GM19239 (cell line): Measurements from ENCODE around the gene ACSL5.

Source experiments
- DNase-seq: peaks from one replicate; pipeline ENCODE4 v3.0.0; 2011; ENCODE audit warnings: low spot score; ENCODE audit not compliant: insufficient read length
- FAIRE-seq: peaks from 2 replicates; lab custom pipeline; 2011; peaks lifted over from hg19 to GRCh38; lab: Jason Lieb, UNC

Gene ACSL5

GRCh38 chr10:112373912-112374338, at the start of gene ACSL5:
ACSL5 (plus strand) TSS chr10:112374116; CDS start chr10:112394947, 20,831 bp downstream.
- FAIRE-seq: no peak

GRCh38 chr10:112327678-112328077, 46.2 kb upstream of the ACSL5 start:
- no peak for FAIRE-seq

More at GRCh38 chr10:112373912-112374338, at the start of gene ACSL5:
- no peak for DNase-seq

GRCh38 chr10:112330162-112330561, 43.8 kb upstream of the ACSL5 start:
- no peak for FAIRE-seq
- DNase-seq: no peak

More at GRCh38 chr10:112327678-112328077, 46.2 kb upstream of the ACSL5 start:
- DNase-seq: no peak

GRCh38 chr10:112330607-112331160, 43.2 kb upstream of the ACSL5 start:
- FAIRE-seq (no peak), DNase-seq (no peak)

- FAIRE-seq (no peak), DNase-seq (no peak)
These were observed 41.9 kb upstream of the ACSL5 start for GRCh38 chr10:112332022-112332421.

- no peak for FAIRE-seq
- DNase-seq: no peak
These were observed 41.2 kb upstream of the ACSL5 start for GRCh38 chr10:112332509-112333228.

- FAIRE-seq (no peak), DNase-seq (no peak)
These were observed 40.5 kb upstream of the ACSL5 start for GRCh38 chr10:112333452-112333851.

- no peak for DNase-seq
- no peak for FAIRE-seq
These were observed 38.6 kb upstream of the ACSL5 start for GRCh38 chr10:112335111-112335867.

GRCh38 chr10:112335868-112336265, 38.0 kb upstream of the ACSL5 start:
- no peak for DNase-seq
- FAIRE-seq: no peak

- FAIRE-seq: no peak
- no peak for DNase-seq
These were observed 37.2 kb upstream of the ACSL5 start for GRCh38 chr10:112336556-112337201.

- FAIRE-seq (no peak), DNase-seq (no peak)
These were observed 35.0 kb upstream of the ACSL5 start for GRCh38 chr10:112338957-112339356.

GRCh38 chr10:112340601-112341000, 33.3 kb upstream of the ACSL5 start:
- DNase-seq (no peak), FAIRE-seq (no peak)

GRCh38 chr10:112343056-112343806, 30.7 kb upstream of the ACSL5 start:
- DNase-seq (no peak), FAIRE-seq (no peak)

GRCh38 chr10:112344261-112344660, 29.7 kb upstream of the ACSL5 start:
- FAIRE-seq: no peak
- no peak for DNase-seq

GRCh38 chr10:112345202-112345601, 28.7 kb upstream of the ACSL5 start:
- DNase-seq (no peak), FAIRE-seq (no peak)

GRCh38 chr10:112345743-112346142, 28.2 kb upstream of the ACSL5 start:
- DNase-seq (no peak), FAIRE-seq (no peak)

GRCh38 chr10:112346774-112347173, 27.1 kb upstream of the ACSL5 start:
- FAIRE-seq (no peak), DNase-seq (no peak)

GRCh38 chr10:112347709-112348671, 25.9 kb upstream of the ACSL5 start:
- FAIRE-seq (no peak), DNase-seq (no peak)

GRCh38 chr10:112348759-112349158, 25.2 kb upstream of the ACSL5 start:
- DNase-seq (no peak), FAIRE-seq (no peak)
